NCI-H774 (cell line): ENCODE measurements around the gene PRB2.
"Not testable (repeated sequence)": the region's sequence is repeated elsewhere in the genome, so short reads cannot be mapped to it uniquely, and the experiment has no call there.

Experiments
- DNase-seq: peaks from one replicate; lab custom pipeline; 2025; lab: John Stamatoyannopoulos, UW

PRB2 gene

GRCh38 chr12:11395467-11395866, at the start of gene PRB2:
Gene PRB2 (minus strand): TSS chr12:11395567. CDS start chr12:11395529, 38 bp downstream.
- not testable (repeated sequence) for DNase-seq

GRCh38 chr12:11437966-11438365, 42.6 kb upstream of the PRB2 start:
- DNase-seq = no peak

- no peak for DNase-seq
These were observed 38.3 kb upstream of the PRB2 start for GRCh38 chr12:11433664-11434063.

- no peak for DNase-seq
These were observed 36.1 kb upstream of the PRB2 start for GRCh38 chr12:11431486-11431885.

- DNase-seq = no peak
These were observed 32.0 kb upstream of the PRB2 start for GRCh38 chr12:11427341-11427740.

GRCh38 chr12:11412731-11413130, 17.4 kb upstream of the PRB2 start:
- no peak for DNase-seq

- DNase-seq = no peak
These were observed 12.7 kb upstream of the PRB2 start for GRCh38 chr12:11408096-11408495.

GRCh38 chr12:11397366-11397765, 2.0 kb upstream of the PRB2 start:
- DNase-seq = no peak

- DNase-seq = not testable (repeated sequence)
These were observed 3.9 kb downstream of the PRB2 start for GRCh38 chr12:11391456-11391855.

GRCh38 chr12:11377420-11377819, 17.9 kb downstream of the PRB2 start:
- DNase-seq = not testable (repeated sequence)

GRCh38 chr12:11361151-11361550, 34.2 kb downstream of the PRB2 start:
- no peak for DNase-seq

GRCh38 chr12:11360205-11360883, 35.0 kb downstream of the PRB2 start:
- DNase-seq = not testable (repeated sequence)

GRCh38 chr12:11351736-11352135, 43.6 kb downstream of the PRB2 start:
- not testable (repeated sequence) for DNase-seq

GRCh38 chr12:11348439-11348838, 46.9 kb downstream of the PRB2 start:
- no peak for DNase-seq

GRCh38 chr12:11347810-11348209, 47.6 kb downstream of the PRB2 start:
- DNase-seq = no peak

- DNase-seq = no peak
These were observed 50.9 kb downstream of the PRB2 start for GRCh38 chr12:11344500-11344899.
